ENCODE measurements around the gene IMP3.

IMP3 gene

DNA sequence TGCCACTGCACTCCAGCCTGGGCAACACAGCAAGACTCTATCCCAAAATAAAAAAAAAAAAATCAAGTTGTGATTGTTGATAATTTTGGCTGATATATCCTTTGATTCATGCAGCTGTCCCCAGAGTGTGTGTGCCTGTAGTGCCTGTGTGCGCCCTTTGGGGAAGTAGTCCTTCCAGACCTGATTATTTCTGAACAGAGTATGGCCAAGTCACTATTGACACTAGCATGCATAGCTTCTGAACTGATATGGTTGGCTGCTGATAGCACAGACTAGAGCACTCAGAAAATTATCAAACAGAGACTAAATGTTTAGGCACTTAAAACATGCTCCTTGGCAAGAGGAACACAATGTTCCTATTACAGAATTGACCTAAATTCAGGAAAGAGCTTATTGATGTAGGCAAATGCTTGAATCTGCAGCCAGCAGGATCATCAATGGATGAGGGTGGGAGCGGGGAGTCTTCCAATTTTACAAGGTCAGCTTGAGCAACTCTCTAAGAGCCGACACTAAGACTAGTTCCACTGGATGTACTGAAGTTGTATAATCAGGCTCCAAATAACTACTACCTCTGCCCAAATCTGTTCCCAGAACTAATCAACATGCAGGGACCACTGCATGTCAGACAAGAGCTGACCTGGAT is 43.2 kb downstream of the IMP3 start:
- Mint-ChIP-seq H3K27me3 (no peaks in the 10 kb centered on the region), H3K4me1 (no peaks in the 10 kb centered on the region), H3K9me3 (no peaks in the 10 kb centered on the region), H3K4me3 (no peak overlapping the region), H3K27ac (no peak overlapping the region), H3K36me3 (peaks cover 27% of the 10 kb centered on the region)
- no peak for DNase-seq (ENCODE audit: low spot score in 2 of 2)
- ATAC-seq (ENCODE audit: low read depth): no peak

DNA sequence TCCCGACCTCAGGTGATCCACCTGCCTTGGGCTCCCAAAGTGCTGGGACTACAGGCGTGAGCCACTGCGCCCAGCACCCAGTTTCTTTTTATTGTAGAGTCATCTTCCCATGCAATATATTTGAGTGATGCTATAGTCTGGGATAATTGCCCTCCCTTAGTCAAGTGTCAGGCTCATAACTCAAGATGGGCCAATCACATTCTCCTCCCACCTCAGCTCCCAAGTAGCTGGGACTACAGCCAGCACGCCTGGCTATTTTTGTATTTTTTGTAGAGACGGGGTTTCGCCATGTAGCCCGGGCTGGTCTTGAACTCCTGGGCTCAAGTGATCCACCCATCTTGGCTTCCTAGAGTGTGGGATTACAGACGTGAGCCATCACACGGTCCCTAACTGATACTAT is 45.7 kb downstream of the IMP3 start:
- no peaks in the 10 kb centered on the region for H3K4me1 Mint-ChIP-seq
- H3K27me3 Mint-ChIP-seq: no peaks in the 10 kb centered on the region
- ATAC-seq (ENCODE audit: low read depth) (no peak), DNase-seq (ENCODE audit: low spot score in 2 of 2) (no peak)
- no peak overlapping the region for H3K27ac Mint-ChIP-seq
- H3K9me3 Mint-ChIP-seq: no peaks in the 10 kb centered on the region
- peaks cover 17% of the 10 kb centered on the region for H3K36me3 Mint-ChIP-seq
- H3K4me3 Mint-ChIP-seq: no peak overlapping the region

DNA sequence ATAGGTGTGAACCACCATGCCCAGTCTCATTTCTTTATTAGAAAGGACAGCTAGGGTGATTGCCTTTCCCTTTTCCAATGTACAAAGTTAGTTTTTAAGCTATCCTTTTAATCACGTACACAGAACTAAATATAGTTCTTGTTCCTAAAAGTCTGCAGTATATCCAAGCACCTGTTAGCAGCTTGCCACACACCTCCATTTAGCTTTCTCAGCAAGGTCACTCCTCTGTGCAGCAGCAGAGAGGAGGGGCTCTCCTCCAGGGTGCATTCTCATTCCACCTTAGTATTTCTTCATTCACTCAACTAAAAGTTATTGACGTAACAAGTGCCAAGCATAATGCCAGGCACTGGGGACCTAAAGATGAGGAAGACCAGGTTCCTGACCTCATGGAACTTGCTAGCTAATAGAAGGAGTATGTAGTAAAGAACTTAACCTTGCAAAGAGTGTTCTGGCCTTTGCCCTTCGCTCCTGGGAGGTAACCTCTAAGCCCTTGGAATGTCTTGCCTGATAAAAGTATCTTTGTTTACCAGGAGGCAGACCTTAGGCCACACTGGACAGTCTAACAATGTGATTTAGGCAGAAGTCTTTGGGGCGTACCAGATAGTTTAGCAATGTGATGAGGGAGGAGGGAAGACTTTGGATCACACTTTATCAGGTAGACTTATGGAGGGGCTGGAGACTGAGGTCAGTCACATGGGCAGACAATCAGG is 48.2 kb downstream of the IMP3 start:
- ATAC-seq (ENCODE audit: low read depth) (no peak), DNase-seq (ENCODE audit: low spot score in 2 of 2) (no peak)
- Mint-ChIP-seq H3K27me3 (no peaks in the 10 kb centered on the region), H3K4me1 (no peaks in the 10 kb centered on the region), H3K36me3 (peaks cover 16% of the 10 kb centered on the region), H3K9me3 (no peaks in the 10 kb centered on the region), H3K4me3 (no peak overlapping the region), H3K27ac (no peak overlapping the region)

DNA sequence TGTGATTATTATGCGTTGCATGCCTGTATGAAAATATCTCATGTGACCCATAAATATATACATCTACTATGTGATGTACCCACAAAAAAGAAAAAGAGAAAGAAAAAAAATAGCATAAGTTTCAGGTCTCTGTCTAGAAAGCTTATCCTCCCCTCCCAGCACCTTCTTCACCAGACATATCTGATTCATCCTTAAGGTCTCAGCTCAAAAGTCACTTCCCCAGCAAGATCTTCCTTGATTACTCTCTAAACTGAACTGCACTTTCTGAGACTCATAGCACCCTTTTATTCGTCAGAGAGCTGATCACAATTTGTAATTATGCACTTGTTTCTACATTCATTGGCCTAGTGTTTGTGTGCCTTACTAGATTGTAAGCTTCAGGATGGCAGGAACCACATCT is 49.8 kb downstream of the IMP3 start:
- Mint-ChIP-seq H3K4me3 (no peak overlapping the region), H3K27me3 (no peaks in the 10 kb centered on the region), H3K9me3 (no peaks in the 10 kb centered on the region), H3K4me1 (no peaks in the 10 kb centered on the region), H3K27ac (no peak overlapping the region), H3K36me3 (peaks cover 10% of the 10 kb centered on the region)
- DNase-seq (ENCODE audit: low spot score in 2 of 2): no peak
- no peak for ATAC-seq (ENCODE audit: low read depth)
